Neuron (in vitro differentiated cells): ENCODE results near the gene CAMK1.

Experiments used
- H2AFZ ChIP-seq: one replicate; pipeline ENCODE4 v1.6.1; 2013; ENCODE audit warnings: low read depth, mild to moderate bottlenecking, inconsistent platforms, low read length, moderate library complexity
- H3K27me3 ChIP-seq: one replicate; pipeline ENCODE4 v1.6.1; 2013; ENCODE audit warnings: low read length; ENCODE audit not compliant: insufficient read depth
- H3K36me3 ChIP-seq: one replicate; pipeline ENCODE4 v1.6.1; 2013; ENCODE audit warnings: low read length; ENCODE audit not compliant: insufficient read depth
- H3K4me1 ChIP-seq: one replicate; pipeline ENCODE4 v1.6.1; 2013; ENCODE audit warnings: low read length; ENCODE audit not compliant: insufficient read depth
- H3K4me3 ChIP-seq: 2 replicates; pipeline ENCODE4 v1.5.1; 2013; ENCODE audit warnings: mild to moderate bottlenecking, low read length, moderate library complexity
- H3K9me3 ChIP-seq: one replicate; pipeline ENCODE4 v1.6.1; 2013; ENCODE audit warnings: low read length

CAMK1 gene

DNA sequence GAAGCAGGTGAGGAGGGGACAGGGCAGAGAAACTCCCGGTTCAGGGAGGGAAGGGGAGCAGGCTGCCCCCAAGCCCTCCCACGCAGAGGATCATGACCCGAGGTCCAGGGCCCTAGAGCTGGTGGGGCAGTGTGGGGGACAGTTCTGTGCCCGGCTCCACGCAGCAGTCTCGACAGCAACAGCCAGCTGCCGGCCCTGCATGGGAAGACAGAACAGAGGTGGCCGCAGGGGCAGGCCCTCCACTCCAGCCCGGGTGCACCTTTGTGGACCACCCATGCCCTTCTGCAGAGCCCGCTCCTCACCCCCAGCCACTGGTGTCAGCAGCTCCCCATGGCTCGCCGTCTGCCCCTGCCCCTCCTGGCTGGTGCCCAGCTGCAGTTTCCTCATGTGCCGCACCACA is 12.3 kb downstream of the CAMK1 start:
- H3K27me3 ChIP-seq = no peaks in the 10 kb centered on the region
- H3K9me3 ChIP-seq = no peaks in the 10 kb centered on the region
- no peak overlapping the region for H2AFZ ChIP-seq
- no peaks in the 10 kb centered on the region for H3K4me1 ChIP-seq
- peaks cover 65% of the 10 kb centered on the region for H3K36me3 ChIP-seq
- no peak overlapping the region for H3K4me3 ChIP-seq

DNA sequence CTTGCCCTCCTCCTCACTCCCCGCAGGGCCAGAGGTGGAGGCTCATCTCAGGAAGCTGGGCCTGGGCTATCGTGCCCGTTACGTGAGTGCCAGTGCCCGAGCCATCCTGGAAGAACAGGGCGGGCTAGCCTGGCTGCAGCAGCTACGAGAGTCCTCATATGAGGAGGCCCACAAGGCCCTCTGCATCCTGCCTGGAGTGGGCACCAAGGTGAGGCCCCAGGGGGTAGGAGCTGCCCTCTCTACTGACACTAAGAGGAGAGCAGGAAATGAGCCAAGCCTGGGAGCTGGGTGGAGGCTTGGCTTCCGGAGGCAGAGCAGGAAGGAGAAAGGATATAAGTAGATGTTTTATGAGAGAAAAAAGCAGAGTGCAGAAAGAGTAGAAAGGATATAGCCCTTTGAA is 15.1 kb downstream of the CAMK1 start:
- H3K4me1 ChIP-seq = peaks cover 13% of the 10 kb centered on the region
- no peaks in the 10 kb centered on the region for H3K27me3 ChIP-seq
- peaks cover 67% of the 10 kb centered on the region for H3K36me3 ChIP-seq
- H3K9me3 ChIP-seq = no peaks in the 10 kb centered on the region
- H2AFZ ChIP-seq = no peak overlapping the region
- no peak overlapping the region for H3K4me3 ChIP-seq

GRCh38 chr3:9750556-9751411 is 19.0 kb downstream of the CAMK1 start:
- Histone ChIP-seq H2AFZ (peak overlapping the region; percentile 62), H3K4me3 (peak overlapping the region; percentile 70), H3K4me1 (peaks cover 18% of the 10 kb centered on the region), H3K9me3 (no peaks in the 10 kb centered on the region), H3K27me3 (no peaks in the 10 kb centered on the region), H3K36me3 (peaks cover 58% of the 10 kb centered on the region)

- Histone ChIP-seq H3K4me1 (peaks cover 18% of the 10 kb centered on the region), H3K4me3 (peak within 1 kb of the TSS; percentile 70), H2AFZ (peak within 1 kb of the TSS; percentile 62), H3K36me3 (peaks cover 61% of the 10 kb centered on the region), H3K9me3 (no peaks in the 10 kb centered on the region), H3K27me3 (no peaks in the 10 kb centered on the region)
These were observed 19.8 kb downstream of the CAMK1 start, which contains the start of gene OGG1 for GRCh38 chr3:9749645-9750555. Gene OGG1, plus strand, starts transcription at chr3:9749952. Its CDS starts 335 bp downstream, at chr3:9750287.

DNA sequence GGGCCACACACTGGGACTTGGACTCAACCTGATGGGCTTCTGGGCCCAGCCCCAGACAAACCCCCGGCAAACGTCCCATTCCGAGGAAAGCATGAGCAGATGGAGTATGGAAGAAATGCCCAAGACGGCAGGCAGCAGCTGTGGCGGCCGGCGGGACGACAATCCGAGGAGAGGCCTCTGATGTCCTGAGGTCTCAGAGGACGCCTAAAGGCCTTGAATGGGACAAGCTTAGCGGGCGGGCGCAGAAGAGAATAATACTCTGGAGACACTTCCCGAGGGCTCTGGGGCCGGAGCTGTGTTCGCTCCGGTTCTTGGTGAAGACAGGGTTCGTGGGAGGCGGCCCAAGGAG is 20.5 kb downstream of the CAMK1 start:
- H3K27me3 ChIP-seq = no peaks in the 10 kb centered on the region
- no peaks in the 10 kb centered on the region for H3K9me3 ChIP-seq
- peaks cover 18% of the 10 kb centered on the region for H3K4me1 ChIP-seq
- peaks cover 64% of the 10 kb centered on the region for H3K36me3 ChIP-seq
- H3K4me3 ChIP-seq = peak overlapping the region; percentile 70
- H2AFZ ChIP-seq = peak overlapping the region; percentile 62

DNA sequence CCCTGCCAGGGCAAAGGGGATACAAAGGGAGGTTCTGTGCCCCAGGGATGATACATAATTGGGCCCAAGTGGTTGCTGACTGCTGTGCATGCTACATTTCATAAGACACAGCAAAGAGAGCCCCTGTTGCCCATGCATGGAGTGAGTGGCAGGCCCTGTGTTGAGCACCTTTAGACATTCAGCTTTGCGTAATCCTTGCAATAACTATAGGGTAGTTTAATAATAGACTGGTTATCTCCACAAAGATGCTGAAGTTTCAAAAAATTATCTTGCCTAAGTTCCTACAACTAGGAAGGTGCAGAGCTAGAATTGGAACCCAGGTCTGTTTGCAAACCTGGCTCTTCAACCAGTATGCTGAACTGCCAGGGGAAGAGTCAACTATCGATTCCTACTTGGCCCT is 21.7 kb downstream of the CAMK1 start:
- Histone ChIP-seq H3K27me3 (no peaks in the 10 kb centered on the region), H3K9me3 (no peaks in the 10 kb centered on the region), H2AFZ (no peak overlapping the region), H3K4me1 (peaks cover 18% of the 10 kb centered on the region), H3K36me3 (peaks cover 72% of the 10 kb centered on the region), H3K4me3 (no peak overlapping the region)

GRCh38 chr3:9747267-9747666 is 22.5 kb downstream of the CAMK1 start:
- peaks cover 74% of the 10 kb centered on the region for H3K36me3 ChIP-seq
- H3K27me3 ChIP-seq = no peaks in the 10 kb centered on the region
- H2AFZ ChIP-seq = no peak overlapping the region
- peaks cover 18% of the 10 kb centered on the region for H3K4me1 ChIP-seq
- no peak overlapping the region for H3K4me3 ChIP-seq
- H3K9me3 ChIP-seq = no peaks in the 10 kb centered on the region

DNA sequence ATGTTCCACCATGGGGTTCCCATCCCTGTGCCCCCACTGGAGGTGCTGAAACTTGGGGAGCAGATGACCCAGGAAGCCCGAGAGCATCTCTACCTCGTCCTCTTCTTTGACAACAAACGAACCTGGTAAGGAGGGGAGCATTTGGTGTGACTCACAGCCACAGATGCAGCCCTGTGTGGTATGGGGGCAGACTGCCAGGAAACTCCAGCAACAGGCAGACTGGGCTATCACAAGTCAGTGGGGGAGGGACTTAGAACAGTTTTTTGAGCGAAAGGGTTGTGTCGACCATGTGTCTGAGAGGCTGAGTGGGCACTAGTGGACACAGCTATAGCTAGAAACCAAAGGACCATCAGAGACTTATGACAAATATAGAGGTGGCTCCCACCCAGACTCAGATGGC is 23.4 kb downstream of the CAMK1 start:
- Histone ChIP-seq H3K4me1 (peaks cover 15% of the 10 kb centered on the region), H3K4me3 (no peak overlapping the region), H3K27me3 (no peaks in the 10 kb centered on the region), H3K36me3 (peaks cover 74% of the 10 kb centered on the region), H3K9me3 (no peaks in the 10 kb centered on the region), H2AFZ (no peak overlapping the region)

- H2AFZ ChIP-seq = no peak overlapping the region
- H3K36me3 ChIP-seq = peaks cover 78% of the 10 kb centered on the region
- no peak overlapping the region for H3K4me3 ChIP-seq
- H3K9me3 ChIP-seq = no peaks in the 10 kb centered on the region
- H3K4me1 ChIP-seq = peaks cover 8% of the 10 kb centered on the region
- H3K27me3 ChIP-seq = no peaks in the 10 kb centered on the region
These were observed 24.2 kb downstream of the CAMK1 start for GRCh38 chr3:9745521-9745920.

- Histone ChIP-seq H3K9me3 (no peaks in the 10 kb centered on the region), H3K4me3 (no peak overlapping the region), H3K27me3 (no peaks in the 10 kb centered on the region), H2AFZ (no peak overlapping the region), H3K4me1 (peaks cover 3% of the 10 kb centered on the region), H3K36me3 (peaks cover 92% of the 10 kb centered on the region)
These were observed 25.6 kb downstream of the CAMK1 start for GRCh38 chr3:9744162-9744561.

DNA sequence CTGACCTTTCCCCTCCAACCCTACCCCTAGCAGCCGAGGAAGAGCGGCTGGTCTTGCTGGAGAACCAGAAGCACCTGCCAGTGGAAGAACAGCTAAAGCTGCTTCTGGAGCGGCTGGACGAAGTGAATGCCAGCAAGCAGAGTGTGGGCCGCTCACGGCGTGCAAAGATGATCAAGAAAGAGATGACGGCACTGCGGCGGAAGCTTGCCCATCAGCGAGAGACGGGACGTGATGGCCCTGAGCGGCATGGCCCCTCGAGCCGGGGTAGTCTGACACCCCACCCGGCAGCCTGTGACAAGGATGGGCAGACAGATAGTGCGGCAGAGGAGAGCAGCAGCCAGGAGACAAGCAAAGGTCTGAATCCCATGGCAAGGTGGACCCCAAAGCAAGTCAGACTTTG is 26.2 kb downstream of the CAMK1 start:
- H3K9me3 ChIP-seq = no peaks in the 10 kb centered on the region
- H3K4me1 ChIP-seq = no peaks in the 10 kb centered on the region
- peaks cover 98% of the 10 kb centered on the region for H3K36me3 ChIP-seq
- no peaks in the 10 kb centered on the region for H3K27me3 ChIP-seq
- H2AFZ ChIP-seq = no peak overlapping the region
- no peak overlapping the region for H3K4me3 ChIP-seq

GRCh38 chr3:9742560-9742959 is 27.2 kb downstream of the CAMK1 start:
- Histone ChIP-seq H2AFZ (no peak overlapping the region), H3K9me3 (no peaks in the 10 kb centered on the region), H3K4me1 (no peaks in the 10 kb centered on the region), H3K4me3 (no peak overlapping the region), H3K36me3 (peaks cover 99% of the 10 kb centered on the region), H3K27me3 (no peaks in the 10 kb centered on the region)

DNA sequence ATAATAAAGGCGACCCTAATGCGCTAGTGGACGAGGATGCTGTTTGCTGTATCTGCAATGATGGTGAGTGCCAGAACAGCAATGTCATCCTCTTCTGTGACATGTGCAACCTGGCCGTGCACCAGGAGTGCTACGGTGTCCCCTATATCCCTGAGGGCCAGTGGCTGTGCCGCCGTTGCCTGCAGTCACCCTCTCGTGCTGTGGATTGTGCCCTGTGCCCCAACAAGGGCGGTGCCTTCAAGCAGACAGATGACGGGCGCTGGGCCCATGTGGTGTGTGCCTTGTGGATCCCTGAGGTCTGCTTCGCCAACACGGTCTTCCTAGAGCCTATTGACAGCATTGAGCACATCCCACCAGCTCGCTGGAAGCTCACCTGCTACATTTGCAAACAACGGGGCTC is 30.6 kb downstream of the CAMK1 start:
- Histone ChIP-seq H3K4me3 (no peak overlapping the region), H3K4me1 (no peaks in the 10 kb centered on the region), H3K27me3 (no peaks in the 10 kb centered on the region), H2AFZ (no peak overlapping the region), H3K36me3 (peaks cover 93% of the 10 kb centered on the region), H3K9me3 (no peaks in the 10 kb centered on the region)
